Endodermal cell (in vitro differentiated cells): ENCODE measurements around the gene SATB2. TPM values are rescaled to one million over a fixed set of nuclear protein-coding genes. Genes with fewer than 3 reads are reported as not detected.

Experiments used
- DNase-seq: peaks from one replicate; pipeline ENCODE4 v3.0.0-alpha.2; 2017
- H3K27ac ChIP-seq: 2 replicates; pipeline ENCODE4 v1.5.1; 2013; ENCODE audit warnings: mild to moderate bottlenecking, low read depth, low read length, moderate library complexity
- H3K27me3 ChIP-seq: 2 replicates; pipeline ENCODE4 v1.6.1; 2013; ENCODE audit warnings: mild to moderate bottlenecking, low read length, moderate library complexity; ENCODE audit not compliant: insufficient read depth, control insufficient read depth, poor library complexity, severe bottlenecking
- H3K36me3 ChIP-seq: 2 replicates; pipeline ENCODE4 v1.7.0; 2013; ENCODE audit warnings: mild to moderate bottlenecking, low read length, moderate library complexity; ENCODE audit not compliant: control insufficient read depth, insufficient read depth
- H3K4me1 ChIP-seq: one replicate; pipeline ENCODE4 v1.7.0; 2013; ENCODE audit warnings: low read length; ENCODE audit not compliant: control insufficient read depth, insufficient read depth
- H3K4me3 ChIP-seq: 2 replicates; pipeline ENCODE4 v1.5.1; 2013; ENCODE audit warnings: mild to moderate bottlenecking, low read length, moderate library complexity
- H3K9ac ChIP-seq: 2 replicates; pipeline ENCODE4 v1.6.1; 2013; ENCODE audit warnings: mild to moderate bottlenecking, low read length, moderate library complexity; ENCODE audit not compliant: poor library complexity, severe bottlenecking; ENCODE audit errors: extremely low read depth
- H3K9me3 ChIP-seq: 2 replicates; pipeline ENCODE4 v1.6.1; 2013; ENCODE audit warnings: mild to moderate bottlenecking, low read length, moderate library complexity; ENCODE audit not compliant: control insufficient read depth
- H3K27ac Mint-ChIP-seq: 2 replicates; pipeline ENCODE4 v1.8.0; 2020; ENCODE audit warnings: mixed read lengths
- H3K27me3 Mint-ChIP-seq: 2 replicates; pipeline ENCODE4 v1.8.0; 2021; ENCODE audit warnings: mild to moderate bottlenecking, mixed read lengths; ENCODE audit not compliant: insufficient read depth
- H3K36me3 Mint-ChIP-seq: 2 replicates; pipeline ENCODE4 v1.8.0; 2020; ENCODE audit warnings: low read depth, mixed read lengths
- H3K4me1 Mint-ChIP-seq: 2 replicates; pipeline ENCODE4 v1.8.0; 2020; ENCODE audit warnings: mixed read lengths
- H3K4me3 Mint-ChIP-seq: 2 replicates; pipeline ENCODE4 v1.8.0; 2020; ENCODE audit warnings: mild to moderate bottlenecking, moderate library complexity, mixed read lengths
- H3K9me3 Mint-ChIP-seq: 2 replicates; pipeline ENCODE4 v1.8.0; 2020; ENCODE audit warnings: mild to moderate bottlenecking, mixed read lengths
- CTCF ChIP-seq: fragments of 200-600 bp; sonication (generic); conservative IDR thresholded peaks from 2 replicates; pipeline ENCODE4 v1.5.0; 2021; ENCODE audit warnings: antibody characterized with exemption, mild to moderate bottlenecking
- WGBS, 2 experiments: methylation state at CpG; one replicate each; pipeline versions ENCODE4 v1.1.5 to v1.1.7; 2013; ENCODE audit warnings: missing lambda C conversion rate in 2 of 2, mixed read lengths in 1 of 2; ENCODE audit not compliant: insufficient coverage in 1 of 2, insufficient read length in 1 of 2; 5-methylcytosine and 5-hydroxymethylcytosine counted together
- total RNA-seq, 2 donors: library from RNA; stranded (reverse); fragmentation: NEBNext Ultra II Directional in 1 of 2; extraction: Animal tissue kit (Norgen Biotek cat#: 25700) in 1 of 2; gene quantifications; 2 replicates in 1 of 2; 3 replicates in 1 of 2; pipeline ENCODE4 v1.2.1, GENCODE V29; 2021

Gene SATB2
- total RNA-seq, 2 donors from 2014 or later: 2.4 to 3.0 TPM

DNA sequence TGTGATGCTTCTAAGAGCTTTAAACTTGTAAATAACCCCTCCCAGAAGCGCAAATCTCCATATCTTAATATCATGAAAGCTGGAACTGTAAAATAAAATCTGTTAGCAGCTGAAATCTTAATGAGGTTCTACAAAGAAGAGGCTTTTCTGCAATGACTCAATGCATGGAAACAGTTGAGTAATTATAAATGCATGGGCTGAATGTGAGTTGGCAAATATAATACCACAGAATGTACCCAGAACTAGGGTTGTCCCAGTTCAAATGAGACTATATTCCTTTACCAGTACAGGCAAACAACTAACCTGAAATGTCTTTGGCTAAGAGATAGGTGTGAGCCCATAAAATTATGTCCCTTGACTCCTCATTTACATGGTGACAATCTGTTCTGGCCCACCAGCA, 52.9 kb downstream of the SATB2 start:
- Histone ChIP-seq H3K36me3 (no peaks in the 10 kb centered on the region), H3K9ac (no peak overlapping the region), H3K27ac (no peak overlapping the region), H3K9me3 (no peaks in the 10 kb centered on the region), H3K4me3 (no peak overlapping the region), H3K4me1 (peaks cover 1% of the 10 kb centered on the region), H3K27me3 (peaks cover 26% of the 10 kb centered on the region)
- no peaks in the 10 kb centered on the region for H3K36me3 Mint-ChIP-seq
- peaks cover 12% of the 10 kb centered on the region for H3K27me3 Mint-ChIP-seq
- H3K4me3 Mint-ChIP-seq: no peak overlapping the region
- peaks cover 14% of the 10 kb centered on the region for H3K4me1 Mint-ChIP-seq
- TF ChIP-seq CTCF: no peak
- WGBS, 2 experiments: 80% methylated on average over 1 of the region's 1 CpG; no CpG with 5 or more reads in 1 of the 2 experiments
- DNase-seq: no peak
- no peak overlapping the region for H3K27ac Mint-ChIP-seq
- peaks cover under 1% of the 10 kb centered on the region for H3K9me3 Mint-ChIP-seq

- DNase-seq: no peak
Measured at GRCh38 chr2:199395311-199395710, 62.4 kb downstream of the SATB2 start.

DNA sequence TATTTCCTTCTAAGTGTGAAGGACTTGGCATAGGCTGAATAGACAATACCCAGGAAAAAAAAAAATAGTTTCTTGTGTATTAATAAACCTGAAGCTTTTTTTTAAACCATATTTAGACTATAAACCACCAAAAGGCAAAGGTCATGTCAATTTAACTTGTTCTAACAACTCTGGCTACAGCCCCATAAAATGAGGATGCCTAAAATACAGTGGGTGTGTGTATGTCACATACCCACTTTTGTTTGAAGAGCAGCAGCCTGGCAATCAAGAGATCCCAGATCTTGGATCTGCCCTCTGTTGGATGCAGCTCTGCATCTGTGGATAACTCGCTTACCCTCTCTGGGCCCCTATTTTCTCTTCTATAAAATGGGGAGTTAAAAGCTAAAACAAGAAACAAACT, 65.4 kb downstream of the SATB2 start:
- no peaks in the 10 kb centered on the region for H3K36me3 ChIP-seq
- no peak for DNase-seq
- Mint-ChIP-seq H3K27ac (no peak overlapping the region), H3K36me3 (no peaks in the 10 kb centered on the region), H3K4me3 (no peak overlapping the region), H3K4me1 (peaks cover 2% of the 10 kb centered on the region), H3K9me3 (no peaks in the 10 kb centered on the region), H3K27me3 (no peaks in the 10 kb centered on the region)
- no peak overlapping the region for H3K4me3 ChIP-seq
- 93% methylated on average over 1 of the region's 1 CpG; no CpG with 5 or more reads in 1 of the 2 experiments for WGBS, 2 experiments
- no peak overlapping the region for H3K27ac ChIP-seq
- no peaks in the 10 kb centered on the region for H3K4me1 ChIP-seq
- no peaks in the 10 kb centered on the region for H3K9me3 ChIP-seq
- no peak for TF ChIP-seq CTCF
- no peaks in the 10 kb centered on the region for H3K27me3 ChIP-seq
- H3K9ac ChIP-seq: no peak overlapping the region

More at GRCh38 chr2:199395311-199395710, 62.4 kb downstream of the SATB2 start:
- Mint-ChIP-seq H3K27me3 (peaks cover 3% of the 10 kb centered on the region), H3K4me3 (no peak overlapping the region), H3K36me3 (no peaks in the 10 kb centered on the region), H3K4me1 (peaks cover 7% of the 10 kb centered on the region), H3K27ac (no peak overlapping the region), H3K9me3 (peaks cover 6% of the 10 kb centered on the region)
- no peaks in the 10 kb centered on the region for H3K36me3 ChIP-seq
- H3K27me3 ChIP-seq: no peaks in the 10 kb centered on the region
- H3K27ac ChIP-seq: no peak overlapping the region
- H3K9ac ChIP-seq: no peak overlapping the region
- H3K9me3 ChIP-seq: no peaks in the 10 kb centered on the region
- TF ChIP-seq CTCF: no peak
- no peak overlapping the region for H3K4me3 ChIP-seq
- no peaks in the 10 kb centered on the region for H3K4me1 ChIP-seq
